DOHH2 (cell line): ENCODE results near the gene OR4F6.
"Not testable (repeated sequence)": the region's sequence is repeated elsewhere in the genome, so short reads cannot be mapped to it uniquely, and the experiment has no call there.

Experiments used
- H3F3A ChIP-seq: fragments of 200-600 bp; sonication (generic), shearing (Covaris generic); 2 replicates; pipeline ENCODE4 v1.6.0; 2016; ENCODE audit warnings: antibody characterized with exemption, mild to moderate bottlenecking; ENCODE audit not compliant: control insufficient read depth, insufficient read depth
- H3K27ac ChIP-seq: fragments of 200-600 bp; sonication (generic); 2 replicates; pipeline ENCODE4 v1.5.1; 2014; ENCODE audit warnings: low read depth, mild to moderate bottlenecking, low read length, moderate library complexity
- H3K27me3 ChIP-seq: fragments of 200-600 bp; sonication (generic); 2 replicates; pipeline ENCODE4 v1.6.1; 2014; ENCODE audit warnings: mild to moderate bottlenecking, low read length, mixed read lengths; ENCODE audit not compliant: control insufficient read depth
- H3K36me3 ChIP-seq: fragments of 200-600 bp; sonication (generic); 2 replicates; pipeline ENCODE4 v1.6.1; 2014; ENCODE audit warnings: mild to moderate bottlenecking, low read length, moderate library complexity, mixed read lengths; ENCODE audit not compliant: control insufficient read depth
- H3K4me1 ChIP-seq: fragments of 200-600 bp; sonication (generic); 2 replicates; pipeline ENCODE4 v1.6.1; 2014; ENCODE audit warnings: mild to moderate bottlenecking, low read length, mixed read lengths; ENCODE audit not compliant: control insufficient read depth
- H3K4me2 ChIP-seq: fragments of 200-600 bp; sonication (generic); 2 replicates; pipeline ENCODE4 v1.6.0; 2014; ENCODE audit warnings: mild to moderate bottlenecking, low read length, moderate library complexity
- H3K4me3 ChIP-seq: fragments of 200-600 bp; sonication (generic); 2 replicates; pipeline ENCODE4 v1.5.1; 2014; ENCODE audit warnings: mild to moderate bottlenecking, low read length, mixed read lengths
- H3K79me2 ChIP-seq: fragments of 200-600 bp; sonication (generic); 2 replicates; pipeline ENCODE4 v1.6.1; 2014; ENCODE audit warnings: mild to moderate bottlenecking, low read length, mixed read lengths; ENCODE audit not compliant: control insufficient read depth
- H3K9me2 ChIP-seq: fragments of 200-600 bp; sonication (generic); replicated peaks from 2 replicates; pipeline ENCODE4 v1.6.1; 2014; ENCODE audit warnings: mild to moderate bottlenecking, low read length, mixed read lengths; ENCODE audit not compliant: control insufficient read depth
- H3K9me3 ChIP-seq: fragments of 200-600 bp; sonication (generic); 2 replicates; pipeline ENCODE4 v1.6.1; 2014; ENCODE audit warnings: antibody characterized with exemption, low read length, mixed read lengths; ENCODE audit not compliant: control insufficient read depth, insufficient read depth
- H4K20me1 ChIP-seq: fragments of 200-600 bp; sonication (generic); 2 replicates; pipeline ENCODE4 v1.6.0; 2014; ENCODE audit warnings: low read depth, mild to moderate bottlenecking, antibody characterized with exemption, low read length, moderate library complexity; ENCODE audit not compliant: control insufficient read depth, insufficient read depth
- EZH2phosphoT487 ChIP-seq: fragments of 200-600 bp; sonication (generic); IDR thresholded peaks from 2 replicates; pipeline ENCODE4 v1.6.1; 2017; ENCODE audit warnings: borderline replicate concordance, mild to moderate bottlenecking, antibody characterized with exemption, low read length, moderate library complexity, mixed read lengths
- TF ChIP-seq, protein P1 (sequence below): fragments of 200-600 bp; sonication (generic); IDR thresholded peaks from one replicate; pipeline ENCODE4 v1.5.1; 2014; ENCODE audit warnings: antibody characterized with exemption, mild to moderate bottlenecking, low read depth, low read length; ENCODE audit not compliant: poor library complexity, severe bottlenecking

The OR4F6 gene

GRCh38 chr15:101793981-101794380 lies 9.3 kb upstream of the OR4F6 start:
- not testable (repeated sequence) for H4K20me1 ChIP-seq, H3F3A ChIP-seq, H3K9me3 ChIP-seq, H3K4me3 ChIP-seq, H3K36me3 ChIP-seq, H3K4me2 ChIP-seq, H3K79me2 ChIP-seq, H3K4me1 ChIP-seq, H3K9me2 ChIP-seq, H3K27me3 ChIP-seq, H3K27ac ChIP-seq

DNA sequence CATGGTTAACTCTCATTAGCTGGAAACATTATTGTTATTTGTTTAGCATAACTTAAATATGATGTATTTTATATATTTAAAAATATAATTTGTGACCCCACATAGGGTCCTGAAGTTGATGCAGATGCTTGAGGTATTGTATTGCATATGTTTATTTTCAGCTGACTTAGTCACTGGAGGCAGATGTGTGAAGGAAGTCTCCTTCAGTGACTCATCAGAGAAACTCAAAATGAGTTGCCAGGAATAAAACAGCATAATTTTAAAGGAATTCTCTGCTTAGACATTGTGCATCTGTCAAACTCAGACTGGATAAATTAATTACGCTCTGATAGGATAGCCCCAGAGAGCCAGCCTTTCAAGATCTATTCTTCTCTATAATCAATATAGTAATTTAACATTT lies 7.9 kb upstream of the OR4F6 start:
- H3F3A ChIP-seq, result no peaks in the 10 kb centered on the region
- no peaks in the 10 kb centered on the region for H3K9me2 ChIP-seq
- peaks cover 5% of the 10 kb centered on the region; the same call in 1 of the 2 replicates for H3K27me3 ChIP-seq
- no peaks in the 10 kb centered on the region for H3K4me1 ChIP-seq
- H3K4me2 ChIP-seq, result no peak overlapping the region
- no peaks in the 10 kb centered on the region for H3K36me3 ChIP-seq
- TF ChIP-seq EZH2phosphoT487, result no peak
- TF ChIP-seq, protein P1, sequence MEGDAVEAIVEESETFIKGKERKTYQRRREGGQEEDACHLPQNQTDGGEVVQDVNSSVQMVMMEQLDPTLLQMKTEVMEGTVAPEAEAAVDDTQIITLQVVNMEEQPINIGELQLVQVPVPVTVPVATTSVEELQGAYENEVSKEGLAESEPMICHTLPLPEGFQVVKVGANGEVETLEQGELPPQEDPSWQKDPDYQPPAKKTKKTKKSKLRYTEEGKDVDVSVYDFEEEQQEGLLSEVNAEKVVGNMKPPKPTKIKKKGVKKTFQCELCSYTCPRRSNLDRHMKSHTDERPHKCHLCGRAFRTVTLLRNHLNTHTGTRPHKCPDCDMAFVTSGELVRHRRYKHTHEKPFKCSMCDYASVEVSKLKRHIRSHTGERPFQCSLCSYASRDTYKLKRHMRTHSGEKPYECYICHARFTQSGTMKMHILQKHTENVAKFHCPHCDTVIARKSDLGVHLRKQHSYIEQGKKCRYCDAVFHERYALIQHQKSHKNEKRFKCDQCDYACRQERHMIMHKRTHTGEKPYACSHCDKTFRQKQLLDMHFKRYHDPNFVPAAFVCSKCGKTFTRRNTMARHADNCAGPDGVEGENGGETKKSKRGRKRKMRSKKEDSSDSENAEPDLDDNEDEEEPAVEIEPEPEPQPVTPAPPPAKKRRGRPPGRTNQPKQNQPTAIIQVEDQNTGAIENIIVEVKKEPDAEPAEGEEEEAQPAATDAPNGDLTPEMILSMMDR, result no peak
- no peaks in the 10 kb centered on the region for H3K9me3 ChIP-seq
- no peak overlapping the region for H3K4me3 ChIP-seq
- no peak overlapping the region for H3K27ac ChIP-seq
- no peaks in the 10 kb centered on the region for H4K20me1 ChIP-seq
- H3K79me2 ChIP-seq, result no peaks in the 10 kb centered on the region

GRCh38 chr15:101799665-101800064 lies 3.6 kb upstream of the OR4F6 start:
- no peaks in the 10 kb centered on the region for H3F3A ChIP-seq
- no peaks in the 10 kb centered on the region for H3K4me1 ChIP-seq
- no peaks in the 10 kb centered on the region for H3K9me3 ChIP-seq
- no peak overlapping the region for H3K4me2 ChIP-seq
- no peaks in the 10 kb centered on the region for H3K79me2 ChIP-seq
- H3K36me3 ChIP-seq, result no peaks in the 10 kb centered on the region
- H3K27ac ChIP-seq, result no peak overlapping the region
- no peak overlapping the region for H3K4me3 ChIP-seq
- no peaks in the 10 kb centered on the region for H3K9me2 ChIP-seq
- no peak for TF ChIP-seq EZH2phosphoT487
- TF ChIP-seq, protein P1, result no peak
- peaks cover 7% of the 10 kb centered on the region for H3K27me3 ChIP-seq
- no peaks in the 10 kb centered on the region for H4K20me1 ChIP-seq

DNA sequence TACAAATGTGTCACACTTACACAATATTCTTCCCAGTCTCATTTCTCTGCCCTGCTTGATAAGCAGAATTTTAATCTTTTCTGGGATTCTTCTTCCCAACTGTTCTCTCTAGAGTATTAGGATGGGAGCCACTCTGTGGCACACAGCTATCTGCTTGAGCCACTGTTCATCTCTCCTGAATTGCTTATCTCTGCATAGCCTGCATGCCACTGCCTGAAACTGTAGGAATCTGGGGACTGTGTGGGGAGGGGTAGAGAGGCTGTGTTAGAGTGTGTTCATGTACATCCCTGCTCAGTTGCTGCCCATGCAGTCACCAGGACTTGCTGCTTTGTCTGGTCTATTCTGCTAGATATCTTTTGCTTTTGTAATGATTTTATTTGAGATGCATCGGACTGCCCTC lies 2.3 kb upstream of the OR4F6 start:
- H3F3A ChIP-seq, result no peaks in the 10 kb centered on the region
- H3K27ac ChIP-seq, result no peak overlapping the region
- H3K9me2 ChIP-seq, result no peaks in the 10 kb centered on the region
- no peak overlapping the region for H3K4me2 ChIP-seq
- H3K36me3 ChIP-seq, result no peaks in the 10 kb centered on the region
- TF ChIP-seq, protein P1, result no peak
- no peak for TF ChIP-seq EZH2phosphoT487
- no peaks in the 10 kb centered on the region for H3K4me1 ChIP-seq
- no peaks in the 10 kb centered on the region for H3K79me2 ChIP-seq
- no peaks in the 10 kb centered on the region for H3K9me3 ChIP-seq
- no peak overlapping the region for H3K4me3 ChIP-seq
- H3K27me3 ChIP-seq, result peaks cover 13% of the 10 kb centered on the region
- no peaks in the 10 kb centered on the region for H4K20me1 ChIP-seq
